ENCODE data around the gene E2F7.
A peak's percentile ranks its signal among the peaks of the same experiment; 100 is the strongest.

The E2F7 gene

GRCh38 chr12:77053259-77053658 lies 12.1 kb downstream of the E2F7 start:
- peaks cover 6% of the 10 kb centered on the region for H3K36me3 Mint-ChIP-seq (ENCODE audit: low read depth)
- DNase-seq, result no peak
- H3K4me1 Mint-ChIP-seq (ENCODE audit: low read depth), result no peaks in the 10 kb centered on the region
- H3K27ac Mint-ChIP-seq, result no peak overlapping the region
- no peaks in the 10 kb centered on the region for H3K27me3 Mint-ChIP-seq
- no peak overlapping the region for H3K4me3 Mint-ChIP-seq
- no peaks in the 10 kb centered on the region for H3K9me3 Mint-ChIP-seq

DNA sequence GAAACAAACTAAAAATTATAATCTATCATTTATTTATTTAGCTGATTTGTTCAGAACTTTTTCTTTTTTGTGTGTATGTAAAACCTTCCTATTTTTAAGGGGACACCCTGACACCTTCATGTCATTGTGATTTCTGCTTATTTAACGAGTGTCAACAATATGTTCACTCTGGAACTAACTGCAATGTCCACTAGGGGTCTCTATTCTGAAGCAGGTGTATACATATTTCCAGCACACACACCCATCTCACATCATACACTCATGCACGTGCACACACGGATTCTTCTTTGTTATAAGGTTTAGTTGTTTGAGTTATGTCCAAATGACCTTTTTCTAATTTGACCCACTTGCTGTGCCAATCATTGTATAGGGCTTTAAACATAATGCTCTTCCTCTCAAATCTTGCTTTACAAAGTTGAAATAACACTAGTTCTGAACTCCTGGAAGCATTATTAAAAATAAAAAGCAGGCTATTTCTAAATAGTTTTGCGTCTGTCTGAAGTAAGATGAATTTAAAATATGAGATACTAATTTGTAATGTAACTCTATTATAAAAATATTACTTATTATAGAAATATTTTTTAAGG lies 15.5 kb downstream of the E2F7 start:
- no peak for DNase-seq
- H3K36me3 Mint-ChIP-seq (ENCODE audit: low read depth), result peaks cover 11% of the 10 kb centered on the region

GRCh38 chr12:77047341-77048109 lies 17.8 kb downstream of the E2F7 start:
- DNase-seq, result no peak
- Mint-ChIP-seq H3K4me3 (no peak overlapping the region), H3K4me1 (ENCODE audit: low read depth) (no peaks in the 10 kb centered on the region), H3K27me3 (no peaks in the 10 kb centered on the region), H3K36me3 (ENCODE audit: low read depth) (peaks cover 17% of the 10 kb centered on the region), H3K9me3 (no peaks in the 10 kb centered on the region), H3K27ac (no peak overlapping the region)

More for the DNA sequence above, 15.5 kb downstream of the E2F7 start:
- Mint-ChIP-seq H3K4me3 (no peak overlapping the region), H3K27me3 (no peaks in the 10 kb centered on the region), H3K4me1 (ENCODE audit: low read depth) (no peaks in the 10 kb centered on the region), H3K27ac (no peak overlapping the region), H3K9me3 (no peaks in the 10 kb centered on the region)

GRCh38 chr12:77046468-77046867 lies 18.9 kb downstream of the E2F7 start:
- Mint-ChIP-seq H3K27me3 (no peaks in the 10 kb centered on the region), H3K36me3 (ENCODE audit: low read depth) (peaks cover 17% of the 10 kb centered on the region), H3K27ac (no peak overlapping the region), H3K4me3 (no peak overlapping the region), H3K4me1 (ENCODE audit: low read depth) (no peaks in the 10 kb centered on the region), H3K9me3 (no peaks in the 10 kb centered on the region)
- DNase-seq, result no peak

- Mint-ChIP-seq H3K27me3 (no peaks in the 10 kb centered on the region), H3K36me3 (ENCODE audit: low read depth) (peaks cover 17% of the 10 kb centered on the region), H3K4me1 (ENCODE audit: low read depth) (no peaks in the 10 kb centered on the region), H3K9me3 (no peaks in the 10 kb centered on the region), H3K4me3 (no peak overlapping the region), H3K27ac (no peak overlapping the region)
- DNase-seq, result no peak
These were observed 20.2 kb downstream of the E2F7 start for GRCh38 chr12:77045183-77045582.

- Mint-ChIP-seq H3K4me3 (no peak overlapping the region), H3K4me1 (ENCODE audit: low read depth) (no peaks in the 10 kb centered on the region), H3K36me3 (ENCODE audit: low read depth) (peaks cover 17% of the 10 kb centered on the region), H3K27me3 (no peaks in the 10 kb centered on the region), H3K27ac (no peak overlapping the region), H3K9me3 (no peaks in the 10 kb centered on the region)
- DNase-seq, result no peak
These were observed 20.6 kb downstream of the E2F7 start for GRCh38 chr12:77044721-77045120.

GRCh38 chr12:77042833-77043232 lies 22.5 kb downstream of the E2F7 start:
- no peaks in the 10 kb centered on the region for H3K4me1 Mint-ChIP-seq (ENCODE audit: low read depth)
- H3K36me3 Mint-ChIP-seq (ENCODE audit: low read depth), result peaks cover 17% of the 10 kb centered on the region
- no peak overlapping the region for H3K27ac Mint-ChIP-seq
- H3K27me3 Mint-ChIP-seq, result no peaks in the 10 kb centered on the region
- no peak overlapping the region for H3K4me3 Mint-ChIP-seq
- H3K9me3 Mint-ChIP-seq, result peaks cover 6% of the 10 kb centered on the region
- no peak for DNase-seq

GRCh38 chr12:77040231-77040630 lies 25.1 kb downstream of the E2F7 start:
- Mint-ChIP-seq H3K4me1 (ENCODE audit: low read depth) (no peaks in the 10 kb centered on the region), H3K9me3 (peaks cover 6% of the 10 kb centered on the region), H3K36me3 (ENCODE audit: low read depth) (peaks cover 12% of the 10 kb centered on the region), H3K27me3 (no peaks in the 10 kb centered on the region), H3K4me3 (no peak overlapping the region), H3K27ac (no peak overlapping the region)
- no peak for DNase-seq

- Mint-ChIP-seq H3K4me3 (no peak overlapping the region), H3K9me3 (peaks cover 6% of the 10 kb centered on the region), H3K27ac (no peak overlapping the region), H3K4me1 (ENCODE audit: low read depth) (peaks cover 13% of the 10 kb centered on the region), H3K27me3 (no peaks in the 10 kb centered on the region), H3K36me3 (ENCODE audit: low read depth) (peaks cover 17% of the 10 kb centered on the region)
- DNase-seq, result no peak
These were observed 30.1 kb downstream of the E2F7 start for GRCh38 chr12:77035226-77035625.

GRCh38 chr12:77033658-77034536 lies 31.5 kb downstream of the E2F7 start:
- Mint-ChIP-seq H3K36me3 (ENCODE audit: low read depth) (peaks cover 29% of the 10 kb centered on the region), H3K27ac (no peak overlapping the region), H3K4me1 (ENCODE audit: low read depth) (peaks cover 13% of the 10 kb centered on the region), H3K27me3 (no peaks in the 10 kb centered on the region), H3K4me3 (no peak overlapping the region), H3K9me3 (peaks cover 4% of the 10 kb centered on the region)
- no peak for DNase-seq

- H3K4me1 Mint-ChIP-seq (ENCODE audit: low read depth), result peaks cover 13% of the 10 kb centered on the region
- no peak overlapping the region for H3K4me3 Mint-ChIP-seq
- H3K36me3 Mint-ChIP-seq (ENCODE audit: low read depth), result peaks cover 34% of the 10 kb centered on the region
- H3K9me3 Mint-ChIP-seq, result no peaks in the 10 kb centered on the region
- peak overlapping the region; percentile 63 for H3K27ac Mint-ChIP-seq
- DNase-seq, result no peak
- no peaks in the 10 kb centered on the region for H3K27me3 Mint-ChIP-seq
These were observed 33.0 kb downstream of the E2F7 start for GRCh38 chr12:77032406-77032805.

GRCh38 chr12:77031745-77032144 lies 33.6 kb downstream of the E2F7 start:
- no peak for DNase-seq
- H3K4me3 Mint-ChIP-seq, result no peak overlapping the region
- no peak overlapping the region for H3K27ac Mint-ChIP-seq
- H3K27me3 Mint-ChIP-seq, result no peaks in the 10 kb centered on the region
- peaks cover 34% of the 10 kb centered on the region for H3K36me3 Mint-ChIP-seq (ENCODE audit: low read depth)
- peaks cover 13% of the 10 kb centered on the region for H3K4me1 Mint-ChIP-seq (ENCODE audit: low read depth)
- H3K9me3 Mint-ChIP-seq, result no peaks in the 10 kb centered on the region

DNA sequence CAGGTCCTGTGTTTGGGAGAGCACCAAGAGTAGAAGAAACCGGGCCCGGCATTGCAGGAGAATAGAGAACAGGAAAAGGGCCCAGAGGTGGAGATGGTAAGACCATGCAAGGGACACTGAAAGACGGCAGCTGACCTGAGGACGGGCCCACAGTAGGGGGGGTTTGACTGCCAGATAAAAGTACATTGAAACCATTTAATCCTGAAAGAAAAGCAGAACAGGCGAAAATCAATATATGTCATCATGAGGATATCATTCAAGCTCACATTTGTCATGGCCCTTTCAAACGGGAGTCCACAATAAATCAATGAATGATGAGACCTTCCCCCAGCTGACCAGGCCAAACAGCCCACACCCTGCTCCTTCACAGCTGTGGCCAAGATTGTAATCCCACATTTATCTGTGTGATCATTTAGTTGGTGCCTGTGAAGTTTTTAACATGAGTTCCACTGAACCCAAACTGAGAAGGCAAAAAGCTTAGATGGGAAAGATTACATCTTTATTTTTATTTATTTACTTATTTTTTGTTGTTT lies 39.5 kb downstream of the E2F7 start:
- no peaks in the 10 kb centered on the region for H3K9me3 Mint-ChIP-seq
- no peak for DNase-seq
- no peak overlapping the region for H3K4me3 Mint-ChIP-seq
- H3K4me1 Mint-ChIP-seq (ENCODE audit: low read depth), result no peaks in the 10 kb centered on the region
- H3K36me3 Mint-ChIP-seq (ENCODE audit: low read depth), result peaks cover 21% of the 10 kb centered on the region
- H3K27me3 Mint-ChIP-seq, result no peaks in the 10 kb centered on the region
- H3K27ac Mint-ChIP-seq, result no peak overlapping the region

GRCh38 chr12:77023501-77023900 lies 41.9 kb downstream of the E2F7 start:
- H3K9me3 Mint-ChIP-seq, result no peaks in the 10 kb centered on the region
- H3K36me3 Mint-ChIP-seq (ENCODE audit: low read depth), result peaks cover 14% of the 10 kb centered on the region

More at GRCh38 chr12:77023501-77023900, 41.9 kb downstream of the E2F7 start:
- DNase-seq, result no peak
- Mint-ChIP-seq H3K4me3 (no peak overlapping the region), H3K4me1 (ENCODE audit: low read depth) (no peaks in the 10 kb centered on the region), H3K27me3 (no peaks in the 10 kb centered on the region), H3K27ac (no peak overlapping the region)

Data from activated T-cell treated with anti-CD3 and anti-CD28 coated beads, Interleukin-2, amount 50 U/mL, for 24 hours (primary cell).